Thyroid gland (tissue), 4 donors: ENCODE measurements around the gene ZFR. TPM values are rescaled to one million over a fixed set of nuclear protein-coding genes. Genes with fewer than 3 reads are reported as not detected.

ENCODE experiments used
- DNase-seq, 2 donors: peaks; one replicate each; pipeline ENCODE4 v3.0.0-alpha.2; 2019
- H3K27ac ChIP-seq, 3 donors: fragments of 200-600 bp; sonication (generic); 1 replicate in 2 of 3; 2 replicates in 1 of 3; pipeline ENCODE4 v1.5.1; 2016 to 2019; ENCODE audit warnings: mild to moderate bottlenecking in 1 of 3, moderate library complexity in 1 of 3
- H3K27me3 ChIP-seq: fragments of 200-600 bp; sonication (generic); one replicate; pipeline ENCODE4 v1.5.1; 2019
- H3K36me3 ChIP-seq, 2 donors: fragments of 200-600 bp; sonication (generic); one replicate each; pipeline ENCODE4 v1.5.1; 2016 to 2019
- H3K4me1 ChIP-seq, 2 donors: fragments of 200-600 bp; sonication (generic); one replicate each; pipeline ENCODE4 v1.5.1; 2017 to 2019
- H3K4me3 ChIP-seq, 3 donors: fragments of 200-600 bp; sonication (generic); replicated peaks in 1 of 3; 1 replicate in 2 of 3; 2 replicates in 1 of 3; pipeline ENCODE4 v1.5.1; 2016; ENCODE audit warnings: mild to moderate bottlenecking in 1 of 3
- H3K9me3 ChIP-seq: fragments of 200-600 bp; sonication (generic); one replicate; pipeline ENCODE4 v1.5.1; 2017
- CTCF ChIP-seq, 6 experiments: fragments of 200-600 bp in 3 of 6; fragments of 450-650 bp in 3 of 6; sonication (generic) in 3 of 6; IDR thresholded peaks; one replicate each; pipeline ENCODE4 v1.5.1; 2016 to 2019; ENCODE audit warnings: antibody characterized with exemption in 6 of 6, mild to moderate bottlenecking in 2 of 6, inconsistent platforms in 1 of 6, moderate library complexity in 1 of 6
- POLR2A ChIP-seq, 2 donors: fragments of 450-650 bp; IDR thresholded peaks; one replicate each; pipeline ENCODE4 v1.6.1; 2017; ENCODE audit warnings: antibody characterized with exemption in 2 of 2, mild to moderate bottlenecking in 2 of 2, moderate library complexity in 1 of 2
- WGBS, 2 donors: methylation state at CpG; one replicate each; pipeline ENCODE4 v1.1.5; 2017; 5-methylcytosine and 5-hydroxymethylcytosine counted together
- intact Hi-C: fragments of 100-400 bp; cut with DNase I; formaldehyde crosslinking; loops from one replicate; pipeline ENCODE4 v1.15.1; 2023
- total RNA-seq, 4 donors: library from RNA; depleted of rRNA; stranded (reverse); fragments of >200 nt; gene quantifications; one replicate each; pipeline ENCODE4 v1.2.3, GENCODE V29; 2016

The ZFR gene
- total RNA-seq, 4 donors from 2014 or later, result 85.1 to 109 (median 92.2) TPM

DNA sequence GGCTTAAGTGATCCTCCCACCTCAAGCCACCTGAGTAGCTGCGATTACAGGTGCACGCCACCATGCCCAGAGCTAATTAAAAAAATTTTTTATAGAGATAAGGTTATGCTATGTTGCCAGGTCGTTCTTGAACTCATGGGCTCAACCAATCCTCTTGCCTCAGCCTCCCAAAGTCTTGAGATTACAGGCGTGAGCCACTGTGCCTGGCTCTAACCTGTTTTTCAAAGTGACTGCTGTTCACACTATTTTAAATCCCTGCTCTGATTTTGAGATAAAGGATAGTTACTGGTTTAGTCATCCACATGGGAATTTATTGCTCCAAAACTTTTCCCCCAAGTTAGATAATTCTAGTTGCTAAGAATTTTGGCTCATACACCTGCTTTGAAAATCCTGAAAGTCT is 83.6 kb downstream of the ZFR start:
- 96% methylated on average over 4 of the region's 4 CpGs for WGBS, 2 donors

DNA sequence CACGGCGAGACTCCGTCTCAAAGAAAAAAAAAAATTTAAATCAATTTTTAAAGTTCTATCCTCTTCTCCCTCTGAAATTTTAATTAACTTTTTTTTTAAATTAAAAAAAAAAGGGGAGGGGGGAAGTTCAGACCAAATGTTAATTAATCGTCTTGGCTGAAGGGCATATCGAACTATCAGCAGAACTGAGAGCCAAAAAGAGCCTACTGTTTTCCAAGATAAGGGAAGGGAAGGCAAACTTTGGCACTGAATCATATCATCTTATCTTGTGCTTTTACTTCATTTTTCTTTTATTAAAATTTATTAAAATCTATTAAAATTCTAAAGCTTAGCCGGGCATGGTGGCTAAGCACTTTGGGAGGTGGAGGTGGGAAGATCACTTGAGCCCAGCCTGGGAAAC is 85.9 kb downstream of the ZFR start:
- Histone ChIP-seq H3K9me3 (no peaks in the 10 kb centered on the region), H3K4me3 (no peak overlapping the region), H3K4me1 (no peaks in the 10 kb centered on the region), H3K27me3 (no peaks in the 10 kb centered on the region), H3K36me3 (peaks cover 2 to 5% of the 10 kb centered on the region in 2 donors), H3K27ac (no peak overlapping the region)
- WGBS, 2 donors, result 78 to 90% methylated on average over 6 of the region's 6 CpGs
- intact Hi-C loops, result no loop called here
- no peak for DNase-seq
- TF ChIP-seq POLR2A (IDR thresholded peaks at IDR 0.05), result no peak
- TF ChIP-seq CTCF (IDR thresholded peaks at IDR 0.05), result no peak

More for the DNA sequence above, 83.6 kb downstream of the ZFR start:
- Histone ChIP-seq H3K27ac (no peak overlapping the region), H3K4me1 (no peaks in the 10 kb centered on the region), H3K9me3 (no peaks in the 10 kb centered on the region), H3K4me3 (no peak overlapping the region), H3K36me3 (peaks cover 2 to 5% of the 10 kb centered on the region in 2 donors), H3K27me3 (no peaks in the 10 kb centered on the region)
- no peak for DNase-seq
- TF ChIP-seq POLR2A (IDR thresholded peaks at IDR 0.05), result no peak
- TF ChIP-seq CTCF (IDR thresholded peaks at IDR 0.05), result no peak
- intact Hi-C loops, result no loop called here

- H3K36me3 ChIP-seq, result peaks cover 2 to 5% of the 10 kb centered on the region in 2 donors
- intact Hi-C loops, result no loop called here
- TF ChIP-seq CTCF (IDR thresholded peaks at IDR 0.05) (no peak), POLR2A (IDR thresholded peaks at IDR 0.05) (no peak)
- H3K27me3 ChIP-seq, result no peaks in the 10 kb centered on the region
- no peak overlapping the region for H3K4me3 ChIP-seq
- H3K9me3 ChIP-seq, result no peaks in the 10 kb centered on the region
- no peak for DNase-seq
- H3K4me1 ChIP-seq, result no peaks in the 10 kb centered on the region
- H3K27ac ChIP-seq, result no peak overlapping the region
Measured at GRCh38 chr5:32357658-32358057, 86.9 kb downstream of the ZFR start.

- H3K27me3 ChIP-seq, result no peaks in the 10 kb centered on the region
- H3K36me3 ChIP-seq, result peaks cover 2 to 5% of the 10 kb centered on the region in 2 donors
- no peaks in the 10 kb centered on the region for H3K4me1 ChIP-seq
- intact Hi-C loops, result no loop called here
- no peak overlapping the region for H3K4me3 ChIP-seq
- 75 to 76% methylated on average over 4 of the region's 4 CpGs for WGBS, 2 donors
- H3K27ac ChIP-seq, result no peak overlapping the region
- no peak for TF ChIP-seq CTCF (IDR thresholded peaks at IDR 0.05)
- no peak for TF ChIP-seq POLR2A (IDR thresholded peaks at IDR 0.05)
- no peak for DNase-seq
- no peaks in the 10 kb centered on the region for H3K9me3 ChIP-seq
Measured at GRCh38 chr5:32355686-32356085, 88.9 kb downstream of the ZFR start.

DNA sequence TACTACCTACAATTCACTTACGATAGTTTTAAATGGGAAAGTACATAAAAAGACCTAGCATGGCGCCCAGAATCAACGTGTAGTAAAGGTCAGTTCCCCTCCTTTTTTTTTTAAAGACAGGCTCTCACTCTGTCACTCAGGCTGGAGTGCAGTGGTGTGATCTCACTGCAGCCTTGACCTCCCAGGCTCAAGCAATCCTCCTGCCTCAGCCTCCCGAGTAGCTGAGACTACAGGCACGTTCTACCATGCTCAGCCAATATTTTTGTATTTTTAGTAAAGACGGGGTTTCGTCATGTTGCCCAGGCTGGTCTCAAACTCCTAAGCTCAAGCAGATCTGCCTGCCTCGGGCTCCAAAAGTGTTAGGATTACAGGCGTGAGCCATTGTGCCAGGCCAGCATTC is 91.1 kb downstream of the ZFR start:
- no peak overlapping the region for H3K27ac ChIP-seq
- H3K4me1 ChIP-seq, result no peaks in the 10 kb centered on the region
- no peaks in the 10 kb centered on the region for H3K9me3 ChIP-seq
- H3K4me3 ChIP-seq, result no peak overlapping the region
- no peak for DNase-seq
- peaks cover 0 to 5% of the 10 kb centered on the region in 2 donors for H3K36me3 ChIP-seq
- 95 to 96% methylated on average over 9 of the region's 9 CpGs for WGBS, 2 donors
- no peak for TF ChIP-seq CTCF (IDR thresholded peaks at IDR 0.05)
- TF ChIP-seq POLR2A (IDR thresholded peaks at IDR 0.05), result no peak
- intact Hi-C loops, result no loop called here
- H3K27me3 ChIP-seq, result no peaks in the 10 kb centered on the region
